GM19395 (cell line): ENCODE results near the gene SLC22A7.

Experiments used
- ATAC-seq: cut with Tn5 transposase; IDR thresholded peaks from one replicate; pipeline ENCODE4 v1.9.1; 2021; ENCODE audit warnings: mild to moderate bottlenecking, moderate library complexity; ENCODE audit not compliant: unreplicated experiment

SLC22A7 gene, protein sequence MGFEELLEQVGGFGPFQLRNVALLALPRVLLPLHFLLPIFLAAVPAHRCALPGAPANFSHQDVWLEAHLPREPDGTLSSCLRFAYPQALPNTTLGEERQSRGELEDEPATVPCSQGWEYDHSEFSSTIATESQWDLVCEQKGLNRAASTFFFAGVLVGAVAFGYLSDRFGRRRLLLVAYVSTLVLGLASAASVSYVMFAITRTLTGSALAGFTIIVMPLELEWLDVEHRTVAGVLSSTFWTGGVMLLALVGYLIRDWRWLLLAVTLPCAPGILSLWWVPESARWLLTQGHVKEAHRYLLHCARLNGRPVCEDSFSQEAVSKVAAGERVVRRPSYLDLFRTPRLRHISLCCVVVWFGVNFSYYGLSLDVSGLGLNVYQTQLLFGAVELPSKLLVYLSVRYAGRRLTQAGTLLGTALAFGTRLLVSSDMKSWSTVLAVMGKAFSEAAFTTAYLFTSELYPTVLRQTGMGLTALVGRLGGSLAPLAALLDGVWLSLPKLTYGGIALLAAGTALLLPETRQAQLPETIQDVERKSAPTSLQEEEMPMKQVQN

DNA sequence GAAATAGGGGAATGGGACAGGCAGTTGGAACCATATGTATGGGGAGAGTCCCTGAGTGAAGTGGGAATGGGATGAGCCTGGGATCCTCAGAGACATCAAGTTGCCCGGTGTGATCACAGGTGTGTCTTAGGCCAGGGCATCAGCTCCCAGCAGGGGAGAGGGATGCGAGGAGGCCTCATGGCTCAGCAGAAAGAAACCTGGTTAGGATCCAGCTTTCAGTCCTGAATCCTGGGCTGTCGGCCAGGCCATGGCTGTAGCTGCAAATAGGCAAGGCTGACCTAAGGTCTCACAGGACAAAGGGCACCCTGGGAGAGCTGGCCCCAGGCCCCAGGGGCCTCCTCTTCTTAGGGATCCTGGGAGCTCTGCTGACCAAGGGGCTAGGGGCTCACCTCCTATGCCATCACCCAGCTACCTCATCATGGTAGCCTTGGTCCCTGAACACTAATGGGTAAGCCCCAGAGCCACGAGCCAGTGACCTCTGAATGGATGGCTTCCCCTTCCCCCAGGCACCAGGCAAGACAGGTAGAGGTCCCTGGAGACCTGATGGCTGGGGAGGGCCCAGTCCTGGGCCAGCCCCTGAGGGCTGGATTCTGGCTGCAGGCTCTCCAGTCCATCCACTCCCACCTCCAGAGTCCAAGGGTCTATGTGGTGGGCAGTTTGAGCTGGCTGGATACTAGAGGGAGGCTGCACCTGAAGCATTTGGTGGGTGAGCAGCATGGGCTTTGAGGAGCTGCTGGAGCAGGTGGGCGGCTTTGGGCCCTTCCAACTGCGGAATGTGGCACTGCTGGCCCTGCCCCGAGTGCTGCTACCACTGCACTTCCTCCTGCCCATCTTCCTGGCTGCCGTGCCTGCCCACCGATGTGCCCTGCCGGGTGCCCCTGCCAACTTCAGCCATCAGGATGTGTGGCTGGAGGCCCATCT is at the start of gene SLC22A7:
Gene SLC22A7 (plus strand): TSS at position 617 of the 921 bp plus-strand sequence. CDS start 99 bp downstream, at position 716.
- no peak for ATAC-seq

DNA sequence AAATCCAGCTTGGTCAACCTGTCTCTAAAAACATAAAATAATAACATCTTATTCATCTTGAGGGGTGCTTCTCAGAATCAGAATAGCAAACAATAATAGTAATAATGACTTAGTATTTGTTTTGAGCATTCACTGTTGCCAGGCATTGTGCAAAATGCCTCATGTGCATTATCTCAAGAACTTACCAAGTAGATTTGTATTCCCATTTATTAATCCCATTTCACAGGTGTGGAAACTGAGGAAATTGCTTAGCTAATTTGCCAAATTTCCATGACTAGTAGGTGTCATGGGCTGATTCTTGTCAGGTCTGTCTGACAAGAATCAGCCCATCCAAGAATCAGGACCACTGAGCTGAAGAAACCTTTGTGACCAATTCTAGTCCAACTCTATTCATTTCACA is 49.3 kb upstream of the SLC22A7 start:
- ATAC-seq = no peak

DNA sequence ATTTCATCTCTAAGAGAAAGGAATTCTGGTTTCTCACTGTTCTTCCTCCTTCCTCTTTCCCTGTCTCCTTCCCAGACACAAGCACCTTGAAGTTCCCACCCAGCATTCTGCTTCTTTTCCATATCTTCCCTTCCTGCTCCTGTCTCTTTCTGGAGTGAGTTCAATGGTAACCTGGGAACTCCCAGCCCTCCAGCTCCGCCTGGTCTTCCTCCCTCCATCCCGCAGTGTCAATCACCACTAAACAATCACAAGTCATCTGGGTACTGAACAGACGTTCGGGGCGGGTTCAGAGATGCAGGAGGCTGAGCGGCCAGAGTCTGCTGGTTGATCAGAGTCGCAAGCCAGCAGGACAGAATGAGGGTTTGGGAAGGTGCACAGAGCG is 47.1 kb upstream of the SLC22A7 start:
- ATAC-seq = no peak

DNA sequence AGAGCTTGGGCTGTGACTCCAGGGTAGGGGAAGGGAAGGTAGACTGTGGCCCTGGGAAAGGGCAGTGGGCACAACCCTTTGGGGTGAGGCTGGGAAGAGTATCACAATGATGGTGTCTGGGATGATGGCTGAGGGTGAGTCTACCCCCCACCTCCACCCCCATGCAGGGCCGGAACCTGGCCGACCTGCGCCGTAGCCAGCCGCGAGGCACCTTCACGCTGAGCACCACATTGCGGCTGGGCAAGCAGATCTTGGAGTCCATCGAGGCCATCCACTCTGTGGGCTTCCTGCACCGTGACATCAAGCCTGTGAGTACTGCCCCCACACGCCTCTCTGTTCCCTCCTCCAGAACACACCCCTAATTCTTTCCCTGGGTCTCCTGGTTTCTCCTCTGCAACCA is 44.7 kb upstream of the SLC22A7 start:
- ATAC-seq = no peak

DNA sequence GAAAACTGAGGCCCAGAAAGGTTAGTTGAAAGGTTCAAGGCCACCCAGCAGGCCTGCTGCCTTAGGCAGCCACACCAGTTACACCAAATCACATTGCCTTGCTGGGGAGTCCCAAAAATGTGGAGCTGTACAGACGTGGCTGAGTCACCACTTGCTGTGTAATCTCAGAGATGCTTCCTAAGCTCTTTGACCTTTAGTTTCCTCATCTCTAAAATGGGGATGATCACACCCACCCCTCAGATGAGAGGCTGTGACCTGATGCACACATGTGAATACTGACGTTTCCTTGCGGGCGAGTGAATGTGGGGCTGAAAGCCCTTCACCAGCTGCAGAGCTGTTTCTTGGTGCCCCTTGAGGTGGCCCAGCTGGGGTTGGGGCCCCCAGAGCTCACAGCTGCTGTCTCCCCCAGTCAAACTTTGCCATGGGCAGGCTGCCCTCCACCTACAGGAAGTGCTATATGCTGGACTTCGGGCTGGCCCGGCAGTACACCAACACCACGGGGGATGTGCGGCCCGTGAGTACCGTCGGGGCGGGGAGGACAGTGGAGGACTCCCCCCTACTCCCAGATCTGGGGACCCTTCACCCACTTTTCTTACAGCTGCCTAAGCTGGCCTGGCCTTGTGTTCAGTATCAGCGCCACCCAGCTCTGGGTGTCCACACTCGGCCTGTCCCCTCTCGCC is 43.8 kb upstream of the SLC22A7 start:
- ATAC-seq = no peak

DNA sequence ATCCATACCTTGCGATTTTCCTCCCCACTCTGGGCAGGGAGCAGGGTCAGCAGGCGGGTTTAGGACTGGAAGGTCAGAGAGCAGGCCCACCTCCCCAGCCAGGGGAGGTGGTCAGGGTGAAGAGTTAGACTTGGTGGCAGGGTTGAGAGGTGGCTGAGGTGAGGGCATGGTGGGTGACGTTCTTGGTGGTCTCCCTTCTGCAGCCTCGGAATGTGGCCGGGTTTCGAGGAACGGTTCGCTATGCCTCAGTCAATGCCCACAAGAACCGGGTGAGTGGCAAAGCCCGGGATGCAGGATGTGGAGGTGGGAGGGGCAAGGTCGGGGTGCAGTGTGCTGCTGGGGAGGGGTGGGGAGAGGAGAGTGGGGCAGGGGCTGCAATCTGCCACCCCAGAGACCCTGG is 43.2 kb upstream of the SLC22A7 start:
- ATAC-seq = no peak

DNA sequence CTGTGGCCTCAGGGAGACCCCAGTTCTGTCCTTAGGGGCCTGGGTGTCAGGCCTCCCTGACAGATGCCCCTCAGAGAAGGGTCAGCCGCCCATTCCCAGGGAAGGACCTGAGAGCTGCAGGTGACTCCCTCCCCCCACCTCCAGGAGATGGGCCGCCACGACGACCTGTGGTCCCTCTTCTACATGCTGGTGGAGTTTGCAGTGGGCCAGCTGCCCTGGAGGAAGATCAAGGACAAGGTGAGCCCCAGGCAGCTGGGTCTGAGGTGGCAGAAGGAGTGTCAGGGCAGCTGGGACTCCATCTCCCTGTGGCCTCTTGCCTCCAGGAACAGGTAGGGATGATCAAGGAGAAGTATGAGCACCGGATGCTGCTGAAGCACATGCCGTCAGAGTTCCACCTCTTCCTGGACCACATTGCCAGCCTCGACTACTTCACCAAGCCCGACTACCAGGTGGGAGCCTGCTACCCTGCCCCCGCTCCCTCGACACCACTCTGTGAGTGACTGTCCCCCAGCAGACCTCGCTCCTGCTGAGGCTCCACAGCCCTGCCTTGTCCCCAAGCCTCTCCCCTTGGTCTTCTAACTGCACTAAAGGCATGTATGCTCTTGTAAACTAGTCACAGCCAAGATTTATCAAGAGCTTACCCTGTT is 42.5 kb upstream of the SLC22A7 start:
- ATAC-seq = no peak

DNA sequence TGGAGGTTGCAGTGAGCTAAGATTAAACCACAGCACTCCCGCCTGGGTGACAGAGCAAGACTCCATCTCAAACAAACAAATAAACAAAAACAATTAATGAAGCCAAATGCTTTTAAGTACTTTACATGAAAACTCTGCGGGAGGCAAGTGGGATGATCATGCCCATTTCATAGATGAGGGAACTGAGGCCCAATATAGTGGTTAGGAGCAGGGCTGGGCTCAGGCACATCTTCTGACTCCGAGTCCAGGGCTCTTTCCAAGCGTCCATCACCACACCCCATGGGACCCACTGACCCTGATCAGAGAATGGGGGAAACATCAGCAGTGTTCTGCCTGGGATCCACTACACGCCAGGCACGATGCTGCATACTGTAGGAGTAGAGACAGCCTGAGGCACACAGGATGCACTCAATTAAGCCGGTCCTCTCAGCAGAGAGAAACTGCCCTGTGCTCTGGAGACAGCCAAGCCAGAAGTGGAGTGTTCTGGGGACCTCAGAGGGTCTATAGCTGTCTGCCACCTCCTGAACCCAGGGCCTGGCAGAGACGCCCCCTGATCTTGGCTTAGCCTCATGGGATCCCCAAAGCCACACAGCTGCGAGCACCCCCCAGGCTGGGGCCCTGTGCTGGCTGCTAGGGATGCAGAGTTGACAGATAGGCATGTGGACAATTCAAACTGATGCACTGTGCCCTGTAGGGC is 41.2 kb upstream of the SLC22A7 start:
- no peak for ATAC-seq

DNA sequence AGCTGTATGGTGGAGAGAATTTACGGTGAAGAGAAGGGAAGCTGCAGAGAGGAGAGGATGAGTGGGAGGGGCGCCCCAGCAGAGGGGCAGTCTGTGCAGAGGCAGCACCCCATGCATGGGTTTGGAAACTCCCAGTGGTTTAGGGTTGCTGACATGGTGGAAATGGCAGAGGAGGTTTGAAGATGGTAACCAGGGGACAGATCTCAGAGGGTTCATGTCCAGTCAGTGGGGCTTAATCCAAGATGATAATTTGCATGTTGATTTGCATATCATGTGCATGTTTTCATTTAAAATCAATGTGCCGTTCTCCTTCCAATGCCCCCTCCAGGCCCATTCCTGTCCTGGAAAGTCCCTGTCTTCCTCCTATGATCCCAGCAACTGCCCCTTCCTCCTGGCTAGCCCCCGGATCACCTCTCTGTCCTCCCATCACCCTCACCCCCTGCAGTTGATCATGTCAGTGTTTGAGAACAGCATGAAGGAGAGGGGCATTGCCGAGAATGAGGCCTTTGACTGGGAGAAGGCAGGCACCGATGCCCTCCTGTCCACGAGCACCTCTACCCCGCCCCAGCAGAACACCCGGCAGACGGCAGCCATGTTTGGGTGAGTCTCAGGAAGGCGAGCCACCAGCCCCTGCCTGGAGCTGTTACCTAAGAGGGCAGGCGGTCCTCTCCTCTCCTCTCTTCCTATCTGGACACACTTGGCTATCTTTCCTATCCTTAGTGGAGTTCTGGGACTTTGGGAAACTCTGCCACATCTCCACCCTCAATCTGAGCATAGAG is 40.5 kb upstream of the SLC22A7 start:
- ATAC-seq = no peak

DNA sequence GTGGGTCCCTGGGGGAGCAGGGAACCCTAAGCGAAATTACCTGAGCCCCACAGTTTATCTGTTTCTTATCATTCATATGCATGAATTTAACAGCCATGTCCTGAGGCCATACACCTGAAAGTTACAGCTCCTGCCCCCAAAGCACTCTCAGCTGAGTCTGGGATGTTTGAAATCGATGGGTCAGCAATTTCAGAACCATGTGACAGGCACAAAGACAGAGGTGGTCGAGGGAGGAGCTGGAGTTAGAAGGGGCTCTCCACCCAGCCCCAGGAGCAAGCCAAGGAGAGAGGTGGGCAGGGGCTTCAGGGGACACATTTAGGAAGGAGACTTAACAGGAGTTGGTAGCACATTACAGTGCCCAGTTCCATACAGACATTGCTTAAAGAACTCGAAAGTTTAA is 39.9 kb upstream of the SLC22A7 start:
- ATAC-seq = no peak

DNA sequence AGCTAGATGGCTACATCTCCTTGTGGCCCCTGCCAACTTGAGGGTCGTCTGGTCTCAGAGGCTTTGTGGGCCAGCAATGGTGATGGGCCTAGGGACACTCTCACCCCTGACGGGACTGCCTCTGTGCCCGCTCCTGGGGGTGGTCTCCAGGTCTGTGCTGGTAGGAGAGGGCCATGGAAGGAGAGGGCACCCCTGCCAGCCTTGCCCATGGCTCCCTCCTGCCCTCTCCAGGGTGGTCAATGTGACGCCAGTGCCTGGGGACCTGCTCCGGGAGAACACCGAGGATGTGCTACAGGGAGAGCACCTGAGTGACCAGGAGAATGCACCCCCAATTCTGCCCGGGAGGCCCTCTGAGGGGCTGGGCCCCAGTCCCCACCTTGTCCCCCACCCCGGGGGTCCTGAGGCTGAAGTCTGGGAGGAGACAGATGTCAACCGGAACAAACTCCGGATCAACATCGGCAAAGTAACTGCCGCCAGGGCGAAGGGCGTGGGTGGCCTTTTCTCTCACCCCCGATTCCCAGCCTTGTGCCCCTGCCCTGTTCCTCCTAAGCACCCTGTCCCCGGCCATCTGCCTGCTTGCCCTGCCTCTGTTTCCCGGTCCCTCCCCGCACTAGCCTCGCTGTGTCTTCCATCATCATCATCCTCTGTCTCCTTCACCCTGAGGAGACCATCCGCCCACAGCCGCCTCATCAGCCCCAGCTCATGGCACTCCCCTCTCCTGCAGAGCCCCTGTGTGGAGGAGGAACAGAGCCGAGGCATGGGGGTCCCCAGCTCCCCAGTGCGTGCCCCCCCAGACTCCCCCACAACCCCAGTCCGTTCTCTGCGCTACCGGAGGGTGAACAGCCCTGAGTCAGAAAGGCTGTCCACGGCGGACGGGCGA is 39.0 kb upstream of the SLC22A7 start:
- ATAC-seq = no peak

DNA sequence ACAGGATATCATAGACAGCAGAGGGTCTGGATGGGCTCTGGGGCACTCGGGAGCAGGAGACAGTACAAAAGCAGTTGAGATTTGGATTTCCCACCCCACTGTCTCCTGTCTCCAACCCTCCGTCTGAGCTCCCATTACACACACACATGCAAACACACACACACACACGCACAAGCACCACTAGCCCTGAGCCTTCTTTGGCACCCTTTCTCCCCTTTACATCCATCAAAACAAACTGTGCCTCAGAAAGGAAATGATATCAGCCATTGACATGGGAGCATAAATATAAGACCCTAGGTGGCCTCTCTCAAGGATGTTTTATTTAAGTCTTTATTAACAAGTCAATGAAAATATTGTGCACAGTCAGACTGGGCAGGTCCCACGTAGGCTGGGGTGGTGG is 37.3 kb upstream of the SLC22A7 start:
- no peak for ATAC-seq

DNA sequence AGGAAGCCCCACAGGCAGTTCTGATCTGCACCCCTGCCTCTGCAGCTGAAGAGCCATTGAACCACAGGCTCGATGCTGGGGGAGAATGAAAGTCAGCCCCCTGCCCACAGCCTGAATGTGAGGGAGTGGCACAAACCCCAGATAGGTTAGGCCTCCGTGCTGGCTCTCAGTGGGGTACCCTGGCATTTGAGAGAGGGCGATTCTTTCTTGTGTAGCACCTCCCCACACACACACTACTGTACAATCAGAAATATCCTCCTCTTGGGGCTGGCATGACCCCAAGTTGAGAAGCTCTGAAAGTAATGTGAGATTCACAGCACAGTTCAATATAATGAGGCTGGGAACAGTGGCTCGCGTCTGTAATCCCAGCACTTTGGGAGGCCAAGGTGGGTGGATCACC is 36.9 kb upstream of the SLC22A7 start:
- ATAC-seq = no peak

DNA sequence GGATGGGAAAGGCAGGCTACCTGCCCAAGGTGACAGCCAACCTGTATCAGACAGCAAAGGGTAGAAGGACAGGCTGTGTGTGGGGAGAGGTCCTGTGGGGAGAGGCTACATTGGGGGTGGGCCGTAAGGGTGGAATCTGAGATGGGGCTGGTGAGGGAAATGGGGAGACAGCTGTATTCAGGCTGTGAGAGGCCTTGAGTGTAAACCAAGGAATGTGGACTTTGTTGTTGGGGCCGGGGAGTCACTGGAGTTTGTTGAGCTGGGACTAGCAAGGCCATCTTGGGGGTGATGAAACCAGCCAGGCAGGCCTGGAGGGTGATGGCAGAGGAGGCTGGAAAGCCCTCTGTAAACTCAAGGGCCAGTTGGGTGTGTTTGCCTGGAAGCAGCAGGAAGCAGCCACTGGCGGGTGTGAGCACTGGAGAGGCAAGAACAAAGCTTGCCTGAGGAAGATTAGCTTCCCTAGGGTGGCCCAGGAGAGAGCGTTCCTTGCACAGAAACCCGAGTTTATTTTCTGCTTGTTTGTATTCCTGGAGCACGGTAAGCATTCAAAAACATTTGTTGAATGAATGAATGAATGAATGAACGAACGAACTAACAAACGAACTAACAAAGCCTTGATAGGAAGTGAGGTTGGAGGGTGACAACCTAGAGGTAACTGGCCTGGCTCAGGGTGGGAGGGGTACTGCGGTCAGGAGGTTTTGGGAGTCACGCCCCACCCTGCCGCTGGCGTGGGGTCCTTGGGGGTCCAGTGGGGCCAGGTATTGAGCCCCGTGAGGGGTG is 35.9 kb upstream of the SLC22A7 start:
- ATAC-seq = no peak

DNA sequence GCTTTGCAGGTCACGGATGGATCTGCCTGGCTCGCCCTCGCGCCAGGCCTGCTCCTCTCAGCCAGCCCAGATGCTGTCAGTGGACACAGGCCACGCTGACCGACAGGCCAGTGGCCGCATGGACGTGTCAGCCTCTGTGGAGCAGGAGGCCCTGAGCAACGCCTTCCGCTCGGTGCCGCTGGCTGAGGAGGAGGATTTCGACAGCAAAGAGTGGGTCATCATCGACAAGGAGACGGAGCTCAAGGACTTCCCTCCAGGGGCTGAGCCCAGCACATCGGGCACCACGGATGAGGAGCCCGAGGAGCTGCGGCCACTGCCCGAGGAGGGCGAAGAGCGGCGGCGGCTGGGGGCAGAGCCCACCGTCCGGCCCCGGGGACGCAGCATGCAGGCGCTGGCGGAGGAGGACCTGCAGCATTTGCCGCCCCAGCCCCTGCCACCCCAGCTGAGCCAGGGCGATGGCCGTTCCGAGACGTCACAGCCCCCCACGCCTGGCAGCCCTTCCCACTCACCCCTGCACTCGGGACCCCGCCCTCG is 35.2 kb upstream of the SLC22A7 start:
- ATAC-seq = no peak

DNA sequence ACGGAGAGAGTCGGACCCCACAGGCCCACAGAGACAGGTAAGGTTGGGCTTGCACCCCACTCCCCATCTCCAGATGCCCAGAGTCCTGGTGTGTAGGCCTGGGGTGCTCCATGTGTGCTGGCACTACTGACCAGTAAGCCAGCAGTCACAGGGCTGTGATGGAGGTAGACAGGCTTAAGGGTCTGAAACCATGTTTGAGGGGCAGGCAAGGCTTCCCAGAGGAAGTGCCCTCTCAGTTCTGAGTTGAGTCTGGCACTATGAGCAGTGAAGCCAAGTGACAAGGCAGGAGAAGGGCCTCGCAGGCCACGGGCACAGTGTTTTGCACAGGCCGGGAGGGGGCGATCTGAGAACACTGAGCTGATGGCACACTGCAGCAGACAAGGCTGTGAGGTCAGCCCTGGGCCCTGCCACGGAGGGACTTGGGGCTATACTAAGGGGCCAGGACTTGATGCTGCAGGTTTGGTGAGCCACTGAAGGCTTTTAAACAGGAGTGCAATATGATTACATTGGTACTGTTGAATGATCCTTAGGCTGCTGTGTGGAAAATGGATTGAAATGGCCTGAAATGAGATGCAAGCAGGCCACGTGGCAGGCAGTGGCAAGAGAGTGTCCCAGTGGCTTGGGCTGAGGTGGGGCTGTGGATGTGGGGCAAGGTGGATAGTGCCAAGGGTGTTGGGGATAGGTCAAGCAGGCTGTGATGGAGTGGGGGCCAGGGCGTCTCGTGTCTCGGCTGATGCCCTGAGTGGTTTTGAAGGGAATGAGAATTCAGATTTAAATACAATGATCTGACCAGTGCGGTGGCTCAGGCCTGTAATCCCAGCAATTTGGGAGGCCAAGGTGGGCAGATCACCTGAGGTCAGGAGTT is 34.5 kb upstream of the SLC22A7 start:
- peak; percentile 91 for ATAC-seq
